PC-3 (cell line): ENCODE results near the gene CRLF1. TPM values are rescaled to one million over a fixed set of nuclear protein-coding genes. Genes with fewer than 3 reads are reported as not detected.
A peak's percentile ranks its signal among the peaks of the same experiment; 100 is the strongest.

Source experiments
- ATAC-seq: fragments of 200-7000 bp; cut with Tn5 transposase; 2 replicates; pipeline ENCODE4 v1.9.1; 2020; ENCODE audit warnings: mild to moderate bottlenecking, moderate library complexity
- BruUV-seq: library from RNA; stranded (reverse); fragments of 400-500 nt; replicated peaks from 2 replicates; lab custom pipeline; 2021; lab: Mats Ljungman, UMichigan
- CTCF ChIA-PET: fragments of 300-600 bp; sonication (Branson Sonifier 250); formaldehyde crosslinking; loops from one replicate; lab custom pipeline; 2022; ENCODE audit warnings: antibody characterized with exemption; lab: Charles Lee
- POLR2A ChIA-PET: fragments of 300-600 bp; sonication (Branson Sonifier 250); formaldehyde crosslinking; loops from one replicate; lab custom pipeline; 2022; ENCODE audit warnings: antibody characterized with exemption; ENCODE audit not compliant: unreplicated experiment; lab: Charles Lee
- DNase-seq: peaks from one replicate; pipeline ENCODE4 v3.0.0-alpha.2; 2015
- H2AFZ ChIP-seq: fragments of 300-600 bp; sonication (generic); 2 replicates; pipeline ENCODE4 v1.6.0; 2016; ENCODE audit warnings: antibody characterized with exemption, low read length
- H3F3A ChIP-seq: fragments of 300-600 bp; sonication (generic); one replicate; pipeline ENCODE4 v1.6.0; 2017; ENCODE audit warnings: antibody characterized with exemption, low read length, control low read depth, mild to moderate bottlenecking; ENCODE audit not compliant: unreplicated experiment
- H3K27ac ChIP-seq: fragments of 300-600 bp; sonication (generic); 2 replicates; pipeline ENCODE4 v1.5.1; 2016; ENCODE audit warnings: mild to moderate bottlenecking, low read length
- H3K27me3 ChIP-seq: fragments of 300-600 bp; sonication (generic); 2 replicates; pipeline ENCODE4 v1.6.1; 2016; ENCODE audit warnings: low read length, mixed read lengths
- H3K36me3 ChIP-seq: fragments of 300-600 bp; sonication (generic); 2 replicates; pipeline ENCODE4 v1.6.1; 2016; ENCODE audit warnings: low read depth, mixed run types, low read length, mixed read lengths
- H3K4me1 ChIP-seq: fragments of 300-600 bp; sonication (generic); 2 replicates; pipeline ENCODE4 v1.5.1; 2016; ENCODE audit warnings: low read length; ENCODE audit not compliant: insufficient read depth
- H3K4me2 ChIP-seq: fragments of 300-600 bp; sonication (generic); 2 replicates; pipeline ENCODE4 v1.6.0; 2016; ENCODE audit warnings: low read length
- H3K4me3 ChIP-seq: fragments of 300-600 bp; sonication (generic); 2 replicates; pipeline ENCODE4 v1.5.1; 2016; ENCODE audit warnings: mild to moderate bottlenecking, low read length, mixed read lengths
- H3K79me2 ChIP-seq: fragments of 300-600 bp; sonication (generic); 2 replicates; pipeline ENCODE4 v1.6.1; 2017; ENCODE audit warnings: low read length, mixed read lengths
- H3K9ac ChIP-seq: fragments of 300-600 bp; sonication (generic); 2 replicates; pipeline ENCODE4 v1.6.0; 2016; ENCODE audit warnings: mild to moderate bottlenecking, low read length
- H3K9me2 ChIP-seq: fragments of 300-600 bp; sonication (generic); replicated peaks from 2 replicates; pipeline ENCODE4 v1.6.1; 2016; ENCODE audit warnings: mixed run types, low read length, mixed read lengths
- H3K9me3 ChIP-seq: fragments of 300-600 bp; sonication (generic); 2 replicates; pipeline ENCODE4 v1.6.1; 2016; ENCODE audit warnings: low read length, mixed read lengths
- H4K20me1 ChIP-seq: fragments of 300-600 bp; sonication (generic); 2 replicates; pipeline ENCODE4 v1.6.1; 2016; ENCODE audit warnings: low read length, mixed read lengths
- CTCF ChIP-seq: fragments of 300-600 bp; sonication (generic); conservative IDR thresholded peaks from 2 replicates; pipeline ENCODE4 v1.5.1; 2017; ENCODE audit warnings: antibody characterized with exemption, low read depth, mild to moderate bottlenecking, low read length
- EZH2 ChIP-seq: fragments of 300-600 bp; sonication (generic); IDR thresholded peaks from one replicate; pipeline ENCODE4 v1.6.1; 2017; ENCODE audit warnings: antibody characterized with exemption, mild to moderate bottlenecking, low read length; ENCODE audit not compliant: unreplicated experiment
- EZH2phosphoT487 ChIP-seq: fragments of 300-600 bp; sonication (generic); IDR thresholded peaks from 2 replicates; pipeline ENCODE4 v1.6.1; 2018; ENCODE audit warnings: mild to moderate bottlenecking, antibody characterized with exemption, low read length, borderline replicate concordance
- intact Hi-C: fragments of 100-400 bp; cut with micrococcal nuclease; formaldehyde crosslinking; loops from 2 replicates; pipeline ENCODE4 v1.9.0; 2023
- total RNA-seq: library from RNA; depleted of rRNA; stranded (reverse); fragments of >200 nt; gene quantifications from 2 replicates; pipeline ENCODE4 v1.2.3, GENCODE V29; 2014

Gene CRLF1
- total RNA-seq, 1 experiment from 2014 or later: 2.6 TPM

GRCh38 chr19:18636183-18636968 is 29.8 kb upstream of the CRLF1 start:
- Histone ChIP-seq H3K27me3 (no peaks in the 10 kb centered on the region), H3K4me3 (peak overlapping the region; percentile 79), H3K9me2 (no peaks in the 10 kb centered on the region), H3K27ac (no peak overlapping the region), H2AFZ (peak overlapping the region; percentile 81), H3F3A (no peaks in the 10 kb centered on the region), H3K4me2 (peak overlapping the region; percentile 72), H3K4me1 (peaks cover 12% of the 10 kb centered on the region), H3K9me3 (no peaks in the 10 kb centered on the region), H3K79me2 (peaks cover 37% of the 10 kb centered on the region), H4K20me1 (0 out of 2 replicates have a peak, but pooled peaks cover 3% of the 10 kb centered on the region), H3K9ac (peak overlapping the region; percentile 84; the same call in 1 of the 2 replicates), H3K36me3 (no peaks in the 10 kb centered on the region)
- TF ChIP-seq EZH2: no peak
- no peak for TF ChIP-seq EZH2phosphoT487
- no peak for TF ChIP-seq CTCF
- DNase-seq (peak; percentile 94), ATAC-seq (peak; percentile 90)
- POLR2A ChIA-PET: no interaction called here
- no TSS peak for BruUV-seq
- intact Hi-C loops: loop anchor here (5.0 kb wide), 1 partner anchor 114 kb away; the partner anchor contains the start of gene ELL
- CTCF ChIA-PET: no interaction called here

- H3K27me3 ChIP-seq: no peaks in the 10 kb centered on the region
- no TSS peak for BruUV-seq
- CTCF ChIA-PET: no interaction called here
- H3K36me3 ChIP-seq: no peaks in the 10 kb centered on the region
- H3K9ac ChIP-seq: no peak overlapping the region
- ATAC-seq (0 out of 2 replicates have a peak, but pooled peaks have one; percentile 0), DNase-seq (no peak)
- H3K9me3 ChIP-seq: no peaks in the 10 kb centered on the region
- H3K27ac ChIP-seq: no peak overlapping the region
- intact Hi-C loops: loop anchor here (5.0 kb wide), 1 partner anchor 114 kb away; the partner anchor contains the start of gene ELL
- POLR2A ChIA-PET: no interaction called here
- no peak overlapping the region for H3K4me3 ChIP-seq
- 0 out of 2 replicates have a peak, but pooled peaks cover 3% of the 10 kb centered on the region for H4K20me1 ChIP-seq
- TF ChIP-seq EZH2: no peak
- TF ChIP-seq EZH2phosphoT487: no peak
- TF ChIP-seq CTCF: no peak
- H3K9me2 ChIP-seq: no peaks in the 10 kb centered on the region
- no peak overlapping the region for H2AFZ ChIP-seq
- no peaks in the 10 kb centered on the region for H3F3A ChIP-seq
- no peak overlapping the region for H3K4me2 ChIP-seq
- H3K79me2 ChIP-seq: peaks cover 32% of the 10 kb centered on the region
- peaks cover 12% of the 10 kb centered on the region for H3K4me1 ChIP-seq
Observed at GRCh38 chr19:18635831-18636182, 29.2 kb upstream of the CRLF1 start.

- TF ChIP-seq EZH2phosphoT487 (no peak), EZH2 (no peak), CTCF (no peak)
- Histone ChIP-seq H3K27me3 (no peaks in the 10 kb centered on the region), H3F3A (no peaks in the 10 kb centered on the region), H3K4me2 (no peak overlapping the region), H3K9me3 (no peaks in the 10 kb centered on the region), H2AFZ (no peak overlapping the region), H3K4me3 (no peak overlapping the region), H3K36me3 (no peaks in the 10 kb centered on the region), H3K9me2 (no peaks in the 10 kb centered on the region), H3K4me1 (peaks cover 12% of the 10 kb centered on the region), H4K20me1 (0 out of 2 replicates have a peak, but pooled peaks cover 3% of the 10 kb centered on the region), H3K27ac (no peak overlapping the region), H3K9ac (no peak overlapping the region), H3K79me2 (peaks cover 25% of the 10 kb centered on the region)
- ATAC-seq (no peak), DNase-seq (no peak)
- ChIA-PET POLR2A (interaction anchor here (0.6 kb wide), 1 partner anchor 130 kb away, joined by 5 read pairs; no protein-coding TSS in a partner anchor), CTCF (no interaction called here)
- BruUV-seq: no TSS peak
- intact Hi-C loops: loop anchor here (5.0 kb wide), 1 partner anchor 112 kb away; the partner anchor contains the start of gene ELL
Observed at GRCh38 chr19:18634612-18635297, 28.2 kb upstream of the CRLF1 start.
